ENCODE measurements around the gene ZNG1A.

- TF ChIP-seq, protein P1, sequence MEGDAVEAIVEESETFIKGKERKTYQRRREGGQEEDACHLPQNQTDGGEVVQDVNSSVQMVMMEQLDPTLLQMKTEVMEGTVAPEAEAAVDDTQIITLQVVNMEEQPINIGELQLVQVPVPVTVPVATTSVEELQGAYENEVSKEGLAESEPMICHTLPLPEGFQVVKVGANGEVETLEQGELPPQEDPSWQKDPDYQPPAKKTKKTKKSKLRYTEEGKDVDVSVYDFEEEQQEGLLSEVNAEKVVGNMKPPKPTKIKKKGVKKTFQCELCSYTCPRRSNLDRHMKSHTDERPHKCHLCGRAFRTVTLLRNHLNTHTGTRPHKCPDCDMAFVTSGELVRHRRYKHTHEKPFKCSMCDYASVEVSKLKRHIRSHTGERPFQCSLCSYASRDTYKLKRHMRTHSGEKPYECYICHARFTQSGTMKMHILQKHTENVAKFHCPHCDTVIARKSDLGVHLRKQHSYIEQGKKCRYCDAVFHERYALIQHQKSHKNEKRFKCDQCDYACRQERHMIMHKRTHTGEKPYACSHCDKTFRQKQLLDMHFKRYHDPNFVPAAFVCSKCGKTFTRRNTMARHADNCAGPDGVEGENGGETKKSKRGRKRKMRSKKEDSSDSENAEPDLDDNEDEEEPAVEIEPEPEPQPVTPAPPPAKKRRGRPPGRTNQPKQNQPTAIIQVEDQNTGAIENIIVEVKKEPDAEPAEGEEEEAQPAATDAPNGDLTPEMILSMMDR (IDR thresholded peaks at IDR 0.05) = no peak
- no peak for TF ChIP-seq POLR2A (IDR thresholded peaks at IDR 0.05)
Observed at GRCh38 chr9:209143-209758, 30.4 kb upstream of the ZNG1A start.

All from Peyer's patch (tissue), 4 donors.